A549 (cell line): ENCODE data around the gene DCDC2. TPM values are rescaled to one million over a fixed set of nuclear protein-coding genes. Genes with fewer than 3 reads are reported as not detected.

ENCODE experiments used
- ATAC-seq, 2 experiments: fragments of 200-7000 bp in 1 of 2; fragments of >200 bp in 1 of 2; cut with Nextera tagmentation in 1 of 2; cut with Tn5 transposase in 1 of 2; 3 replicates each; pipeline versions ENCODE4 v1.8.0 to v1.9.1; 2018 to 2020; ENCODE audit warnings: mild to moderate bottlenecking in 1 of 2, moderate library complexity in 1 of 2
- CTCF ChIA-PET: fragments of 300-600 bp; sonication (Branson Sonifier 250); formaldehyde crosslinking; extraction: SDS; loops from one replicate; lab custom pipeline; 2021; ENCODE audit warnings: antibody characterized with exemption, inconsistent platforms; lab: Yijun Ruan, JAX
- POLR2A ChIA-PET: fragments of 350-600 bp; formaldehyde crosslinking; extraction: SDS; loops from one replicate; lab custom pipeline; 2021; ENCODE audit warnings: antibody characterized with exemption, inconsistent platforms; lab: Yijun Ruan, JAX
- DNase-seq, 2 experiments: peaks; one replicate each; pipeline versions ENCODE4 v3.0.0 to v3.0.0-alpha.2; 2011 to 2016; ENCODE audit warnings: low read depth in 1 of 2, low spot score in 1 of 2
- FAIRE-seq: peaks from 2 replicates; lab custom pipeline; 2011; peaks lifted over from hg19 to GRCh38; lab: Jason Lieb, UNC
- H3K27ac ChIP-seq, 2 experiments: fragments of >200 bp; sonication (Bioruptor Twin); formaldehyde crosslinking; 3 replicates each; pipeline ENCODE4 v1.5.1; 2016 to 2017
- H3K4me1 ChIP-seq: fragments of >200 bp; sonication (Bioruptor Twin); formaldehyde crosslinking; 3 replicates; pipeline ENCODE4 v1.6.1; 2016
- H3K4me2 ChIP-seq: fragments of >200 bp; sonication (Bioruptor Twin); formaldehyde crosslinking; 3 replicates; pipeline ENCODE4 v1.6.1; 2016
- H3K4me3 ChIP-seq: fragments of >200 bp; sonication (Bioruptor Twin); formaldehyde crosslinking; 3 replicates; pipeline ENCODE4 v1.5.1; 2016
- H3K9me3 ChIP-seq: fragments of >200 bp; sonication (Bioruptor Twin); formaldehyde crosslinking; 3 replicates; pipeline ENCODE4 v1.6.1; 2016
- CBX8 ChIP-seq: fragments of 200-600 bp; sonication (generic); IDR thresholded peaks from 2 replicates; pipeline ENCODE4 v1.6.1; 2016
- CHD2 ChIP-seq: fragments of 150-350 bp; IDR thresholded peaks from 2 replicates; pipeline ENCODE4 v1.6.1; 2014; ENCODE audit warnings: low read length; ENCODE audit not compliant: partially characterized antibody
- EHMT2 ChIP-seq: fragments of 200-600 bp; sonication (generic); IDR thresholded peaks from 2 replicates; pipeline ENCODE4 v1.6.1; 2016; ENCODE audit warnings: antibody characterized with exemption, low read depth, mild to moderate bottlenecking, moderate library complexity
- ESRRA ChIP-seq: fragments of 150-350 bp; IDR thresholded peaks from 2 replicates; pipeline ENCODE4 v1.6.1; 2014; ENCODE audit warnings: mild to moderate bottlenecking, low read length, borderline replicate concordance
- FOSB ChIP-seq: fragments of 250-450 bp; sonication (Bioruptor Pico); IDR thresholded peaks from 2 replicates; pipeline ENCODE4 v1.5.0; 2020; ENCODE audit warnings: mild to moderate bottlenecking, moderate library complexity
- FOSL2 ChIP-seq, 2 experiments: fragments of 450-650 bp in 1 of 2; fragments of >200 bp in 1 of 2; sonication (Bioruptor Twin) in 1 of 2; formaldehyde crosslinking; IDR thresholded peaks; 2 replicates each; pipeline versions ENCODE4 v1.5.0 to v1.6.1; 2016 to 2020; ENCODE audit warnings: mild to moderate bottlenecking in 1 of 2, moderate library complexity in 1 of 2
- HEYL ChIP-seq: fragments of 250-450 bp; sonication (Bioruptor Pico); IDR thresholded peaks from 2 replicates; pipeline ENCODE4 v1.8.0; 2021; ENCODE audit warnings: mild to moderate bottlenecking, moderate library complexity
- HMGXB4 ChIP-seq: fragments of 250-450 bp; sonication (Bioruptor Pico); IDR thresholded peaks from 2 replicates; pipeline ENCODE4 v1.5.0; 2021; ENCODE audit warnings: mild to moderate bottlenecking, moderate library complexity, borderline replicate concordance
- HOXB13 ChIP-seq: fragments of 250-450 bp; sonication (Bioruptor Pico); IDR thresholded peaks from 2 replicates; pipeline ENCODE4 v1.5.0; 2020; ENCODE audit warnings: low read depth, mild to moderate bottlenecking, moderate library complexity
- JUNB ChIP-seq: fragments of >200 bp; sonication (Bioruptor Twin); formaldehyde crosslinking; IDR thresholded peaks from 2 replicates; pipeline ENCODE4 v1.6.1; 2016
- NR3C1 ChIP-seq: fragments of >200 bp; sonication (Bioruptor Twin); formaldehyde crosslinking; IDR thresholded peaks from 3 replicates; pipeline ENCODE4 v1.6.1; 2017
- PHF8 ChIP-seq: fragments of 200-600 bp; sonication (generic); IDR thresholded peaks from 2 replicates; pipeline ENCODE4 v1.6.1; 2016; ENCODE audit warnings: low read depth, mild to moderate bottlenecking, antibody characterized with exemption, moderate library complexity, borderline replicate concordance
- POLR2A ChIP-seq: IDR thresholded peaks from 2 replicates; pipeline ENCODE4 v1.6.1; 2012; ENCODE audit warnings: mild to moderate bottlenecking, low read length
- RCOR1 ChIP-seq: fragments of 150-350 bp; IDR thresholded peaks from 2 replicates; pipeline ENCODE4 v1.6.1; 2014; ENCODE audit warnings: antibody characterized with exemption, low read length, low read depth
- RFX5 ChIP-seq: fragments of 450-650 bp; IDR thresholded peaks from 2 replicates; pipeline ENCODE4 v1.7.1; 2014; ENCODE audit warnings: antibody characterized with exemption, mild to moderate bottlenecking, moderate library complexity
- RNF2 ChIP-seq: fragments of 200-600 bp; sonication (generic); IDR thresholded peaks from 2 replicates; pipeline ENCODE4 v1.6.1; 2016; ENCODE audit warnings: low read depth, mild to moderate bottlenecking, antibody characterized with exemption, moderate library complexity, borderline replicate concordance
- ZC3H11A ChIP-seq: fragments of 450-650 bp; IDR thresholded peaks from 2 replicates; pipeline ENCODE4 v1.6.1; 2014; ENCODE audit warnings: antibody characterized with exemption, mild to moderate bottlenecking
- ZFP36 ChIP-seq: fragments of 450-650 bp; IDR thresholded peaks from 2 replicates; pipeline ENCODE4 v1.6.1; 2014; ENCODE audit warnings: borderline replicate concordance; ENCODE audit not compliant: partially characterized antibody
- ZSCAN20 ChIP-seq: fragments of 250-450 bp; sonication (Bioruptor Pico); IDR thresholded peaks from 2 replicates; pipeline ENCODE4 v1.8.0; 2022; ENCODE audit warnings: mild to moderate bottlenecking, moderate library complexity
- WGBS: methylation state at CpG from one replicate; pipeline ENCODE4 v1.1.6; 2017; ENCODE audit errors: missing lambda C conversion rate; 5-methylcytosine and 5-hydroxymethylcytosine counted together
- polyA plus RNA-seq, 4 experiments: library from polyadenylated mRNA; depleted of rRNA in 3 of 4; stranded (reverse); fragments of >200 nt; fragmentation: RNase III in 1 of 4; extraction: RNeasy Plus Mini Kit Qiagen cat#74134 plus additional on column Dnase treatment in 1 of 4; gene quantifications; 2 replicates in 3 of 4; 3 replicates in 1 of 4; pipeline ENCODE4 v1.2.3, GENCODE V29; 2011 to 2017
- TF ChIP-seq, protein P1 (sequence below): fragments of 250-450 bp; sonication (Bioruptor Pico); IDR thresholded peaks from 2 replicates; pipeline ENCODE4 v1.5.0; 2020; ENCODE audit warnings: low read depth, mild to moderate bottlenecking, moderate library complexity
- TF ChIP-seq, protein P2 (sequence below): IDR thresholded peaks from 2 replicates; pipeline ENCODE4 v1.6.1; 2012
- TF ChIP-seq, protein P3 (sequence below): fragments of 150-350 bp; IDR thresholded peaks from 2 replicates; pipeline ENCODE4 v1.6.1; 2014; ENCODE audit warnings: low read depth, mild to moderate bottlenecking, low read length

Gene DCDC2
- polyA plus RNA-seq, 2 of the 4 experiments (the other 2 are of a cell fraction): 9.1 to 9.4 TPM

GRCh38 chr6:24233813-24234442 is 123.9 kb downstream of the DCDC2 start:
- Histone ChIP-seq H3K4me2 (no peak overlapping the region), H3K4me3 (no peak overlapping the region), H3K9me3 (no peaks in the 10 kb centered on the region), H3K4me1 (0 out of 3 replicates have a peak, but pooled peaks cover 3% of the 10 kb centered on the region), H3K27ac (no peak overlapping the region)
- TF ChIP-seq RFX5: no peak
- TF ChIP-seq RNF2: no peak
- no peak for TF ChIP-seq ZSCAN20 (CRISPR knock-in tag)
- TF ChIP-seq, protein P1, sequence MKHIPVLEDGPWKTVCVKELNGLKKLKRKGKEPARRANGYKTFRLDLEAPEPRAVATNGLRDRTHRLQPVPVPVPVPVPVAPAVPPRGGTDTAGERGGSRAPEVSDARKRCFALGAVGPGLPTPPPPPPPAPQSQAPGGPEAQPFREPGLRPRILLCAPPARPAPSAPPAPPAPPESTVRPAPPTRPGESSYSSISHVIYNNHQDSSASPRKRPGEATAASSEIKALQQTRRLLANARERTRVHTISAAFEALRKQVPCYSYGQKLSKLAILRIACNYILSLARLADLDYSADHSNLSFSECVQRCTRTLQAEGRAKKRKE: no peak
- no peak for TF ChIP-seq HMGXB4 (CRISPR knock-in tag)
- TF ChIP-seq ZC3H11A: no peak
- TF ChIP-seq EHMT2: no peak
- TF ChIP-seq FOSB (CRISPR knock-in tag): no peak
- TF ChIP-seq CHD2: no peak
- no peak for TF ChIP-seq PHF8
- POLR2A ChIA-PET: no interaction called here
- CTCF ChIA-PET: interaction anchor here (0.6 to 1.1 kb wide), 2 partner anchors 15 to 288 kb away, joined by 3 to 4 read pairs; no protein-coding TSS in a partner anchor
- DNase-seq (no peak), ATAC-seq (no peak), FAIRE-seq (no peak)
- 67% methylated on average over 6 of the region's 6 CpGs for WGBS

GRCh38 chr6:24231438-24231977 is 126.4 kb downstream of the DCDC2 start:
- DNase-seq (no peak), ATAC-seq (no peak), FAIRE-seq (no peak)
- Histone ChIP-seq H3K9me3 (no peaks in the 10 kb centered on the region), H3K27ac (no peak overlapping the region), H3K4me1 (0 out of 3 replicates have a peak, but pooled peaks cover 7% of the 10 kb centered on the region), H3K4me3 (no peak overlapping the region), H3K4me2 (no peak overlapping the region)
- WGBS: 44% methylated on average over 2 of the region's 2 CpGs
- ChIA-PET CTCF (no interaction called here), POLR2A (no interaction called here)
- TF ChIP-seq CBX8 (no peak), POLR2A (no peak), FOSL2 (IDR thresholded peaks at IDR 0.05) (no peak), FOSL2 (CRISPR knock-in tag; IDR thresholded peaks at IDR 0.05) (no peak), HEYL (CRISPR knock-in tag) (no peak)

GRCh38 chr6:24229696-24230405 is 128.0 kb downstream of the DCDC2 start:
- Histone ChIP-seq H3K9me3 (no peaks in the 10 kb centered on the region), H3K27ac (no peak overlapping the region), H3K4me1 (0 out of 3 replicates have a peak, but pooled peaks cover 7% of the 10 kb centered on the region), H3K4me2 (no peak overlapping the region), H3K4me3 (no peak overlapping the region)
- WGBS: 47% methylated on average over 3 of the region's 3 CpGs
- ChIA-PET CTCF (no interaction called here), POLR2A (no interaction called here)
- no peak for TF ChIP-seq ZC3H11A
- TF ChIP-seq FOSB (CRISPR knock-in tag): no peak
- TF ChIP-seq HOXB13 (CRISPR knock-in tag): no peak
- TF ChIP-seq NR3C1: no peak
- TF ChIP-seq, protein P1: no peak
- TF ChIP-seq RCOR1: no peak
- TF ChIP-seq, protein P2, sequence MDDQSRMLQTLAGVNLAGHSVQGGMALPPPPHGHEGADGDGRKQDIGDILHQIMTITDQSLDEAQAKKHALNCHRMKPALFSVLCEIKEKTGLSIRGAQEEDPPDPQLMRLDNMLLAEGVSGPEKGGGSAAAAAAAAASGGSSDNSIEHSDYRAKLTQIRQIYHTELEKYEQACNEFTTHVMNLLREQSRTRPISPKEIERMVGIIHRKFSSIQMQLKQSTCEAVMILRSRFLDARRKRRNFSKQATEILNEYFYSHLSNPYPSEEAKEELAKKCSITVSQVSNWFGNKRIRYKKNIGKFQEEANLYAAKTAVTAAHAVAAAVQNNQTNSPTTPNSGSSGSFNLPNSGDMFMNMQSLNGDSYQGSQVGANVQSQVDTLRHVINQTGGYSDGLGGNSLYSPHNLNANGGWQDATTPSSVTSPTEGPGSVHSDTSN: no peak
- TF ChIP-seq CBX8: no peak
- no peak for TF ChIP-seq ESRRA
- TF ChIP-seq FOSL2 (IDR thresholded peaks at IDR 0.05): no peak
- no peak for TF ChIP-seq FOSL2 (CRISPR knock-in tag; IDR thresholded peaks at IDR 0.05)
- TF ChIP-seq, protein P3, sequence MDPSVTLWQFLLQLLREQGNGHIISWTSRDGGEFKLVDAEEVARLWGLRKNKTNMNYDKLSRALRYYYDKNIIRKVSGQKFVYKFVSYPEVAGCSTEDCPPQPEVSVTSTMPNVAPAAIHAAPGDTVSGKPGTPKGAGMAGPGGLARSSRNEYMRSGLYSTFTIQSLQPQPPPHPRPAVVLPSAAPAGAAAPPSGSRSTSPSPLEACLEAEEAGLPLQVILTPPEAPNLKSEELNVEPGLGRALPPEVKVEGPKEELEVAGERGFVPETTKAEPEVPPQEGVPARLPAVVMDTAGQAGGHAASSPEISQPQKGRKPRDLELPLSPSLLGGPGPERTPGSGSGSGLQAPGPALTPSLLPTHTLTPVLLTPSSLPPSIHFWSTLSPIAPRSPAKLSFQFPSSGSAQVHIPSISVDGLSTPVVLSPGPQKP: no peak
- no peak for TF ChIP-seq JUNB
- no peak for TF ChIP-seq ZFP36
- DNase-seq (no peak), ATAC-seq (no peak), FAIRE-seq (no peak)
